Cardiac muscle cell (in vitro differentiated cells and primary cell): ENCODE results near the gene CHSY1. TPM values are rescaled to one million over a fixed set of nuclear protein-coding genes. Genes with fewer than 3 reads are reported as not detected.
A peak's percentile ranks its signal among the peaks of the same experiment; 100 is the strongest.

Experiments used
- DNase-seq, 2 donors: peaks; one replicate each; pipeline versions ENCODE4 v3.0.0 to v3.0.0-alpha.2; 2010 to 2017; ENCODE audit warnings: low read depth in 1 of 2, low spot score in 1 of 2
- H3K27ac ChIP-seq: fragments of 200-600 bp; sonication (generic); 2 replicates; pipeline ENCODE4 v1.5.1; 2016
- H3K27me3 ChIP-seq: fragments of 200-600 bp; sonication (generic); 2 replicates; pipeline ENCODE4 v1.6.0; 2016; ENCODE audit warnings: control low read depth
- H3K36me3 ChIP-seq: fragments of 200-600 bp; sonication (generic); 2 replicates; pipeline ENCODE4 v1.5.1; 2016; ENCODE audit warnings: control low read depth
- H3K4me1 ChIP-seq: fragments of 200-600 bp; sonication (generic); 2 replicates; pipeline ENCODE4 v1.8.1; 2017; ENCODE audit warnings: low read depth, mild to moderate bottlenecking, mixed run types
- H3K4me3 ChIP-seq: fragments of 200-600 bp; sonication (generic); 2 replicates; pipeline ENCODE4 v1.5.1; 2016; ENCODE audit warnings: mild to moderate bottlenecking
- H3K9me3 ChIP-seq: fragments of 200-600 bp; sonication (generic); 2 replicates; pipeline ENCODE4 v1.5.1; 2017; ENCODE audit warnings: low read depth, mild to moderate bottlenecking, control low read depth
- polyA plus RNA-seq: library from polyadenylated mRNA; unstranded; fragments of >200 nt; fragmentation: Nextera tagmentation; extraction: Ambion mirVana; gene quantifications from 2 replicates; pipeline ENCODE4 v1.2.1, GENCODE V29; 2016
- total RNA-seq: library from RNA; depleted of rRNA; stranded (reverse); fragments of >200 nt; gene quantifications from 2 replicates; pipeline ENCODE4 v1.2.3, GENCODE V29; 2016
- TF ChIP-seq, protein P1 (sequence below): IDR thresholded peaks from 2 replicates; pipeline ENCODE4 v1.5.1; 2012; ENCODE audit warnings: low read depth, mild to moderate bottlenecking, low read length

The CHSY1 gene
- total and polyA plus RNA-seq, 2 experiments from 2014 or later = 30.3 to 33.4 TPM

DNA sequence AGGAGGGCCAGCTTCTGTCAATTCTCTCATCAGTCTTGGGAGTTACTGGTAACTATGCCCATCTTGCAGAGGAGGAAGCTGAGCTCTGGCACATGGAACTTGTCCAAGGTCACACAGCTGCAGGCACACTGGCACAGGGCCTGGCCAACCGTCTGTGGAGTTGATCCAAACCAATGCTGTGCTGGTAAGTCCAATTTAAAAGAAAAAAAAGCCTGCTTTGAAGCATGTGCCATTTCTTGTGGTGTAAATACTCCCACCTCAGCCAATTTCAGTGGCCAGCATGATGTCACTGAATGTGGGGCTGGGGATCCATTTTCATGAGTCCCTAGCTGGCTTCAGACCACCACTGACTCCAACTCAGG is 83.4 kb downstream of the CHSY1 start:
- H3K36me3 ChIP-seq = no peaks in the 10 kb centered on the region
- no peak overlapping the region for H3K4me3 ChIP-seq
- H3K27me3 ChIP-seq = no peaks in the 10 kb centered on the region
- peaks cover 7% of the 10 kb centered on the region for H3K4me1 ChIP-seq
- peak in 1 of 2 donors; percentile 86 for DNase-seq
- TF ChIP-seq, protein P1, sequence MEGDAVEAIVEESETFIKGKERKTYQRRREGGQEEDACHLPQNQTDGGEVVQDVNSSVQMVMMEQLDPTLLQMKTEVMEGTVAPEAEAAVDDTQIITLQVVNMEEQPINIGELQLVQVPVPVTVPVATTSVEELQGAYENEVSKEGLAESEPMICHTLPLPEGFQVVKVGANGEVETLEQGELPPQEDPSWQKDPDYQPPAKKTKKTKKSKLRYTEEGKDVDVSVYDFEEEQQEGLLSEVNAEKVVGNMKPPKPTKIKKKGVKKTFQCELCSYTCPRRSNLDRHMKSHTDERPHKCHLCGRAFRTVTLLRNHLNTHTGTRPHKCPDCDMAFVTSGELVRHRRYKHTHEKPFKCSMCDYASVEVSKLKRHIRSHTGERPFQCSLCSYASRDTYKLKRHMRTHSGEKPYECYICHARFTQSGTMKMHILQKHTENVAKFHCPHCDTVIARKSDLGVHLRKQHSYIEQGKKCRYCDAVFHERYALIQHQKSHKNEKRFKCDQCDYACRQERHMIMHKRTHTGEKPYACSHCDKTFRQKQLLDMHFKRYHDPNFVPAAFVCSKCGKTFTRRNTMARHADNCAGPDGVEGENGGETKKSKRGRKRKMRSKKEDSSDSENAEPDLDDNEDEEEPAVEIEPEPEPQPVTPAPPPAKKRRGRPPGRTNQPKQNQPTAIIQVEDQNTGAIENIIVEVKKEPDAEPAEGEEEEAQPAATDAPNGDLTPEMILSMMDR = no peak
- no peak overlapping the region for H3K27ac ChIP-seq
- no peaks in the 10 kb centered on the region for H3K9me3 ChIP-seq

DNA sequence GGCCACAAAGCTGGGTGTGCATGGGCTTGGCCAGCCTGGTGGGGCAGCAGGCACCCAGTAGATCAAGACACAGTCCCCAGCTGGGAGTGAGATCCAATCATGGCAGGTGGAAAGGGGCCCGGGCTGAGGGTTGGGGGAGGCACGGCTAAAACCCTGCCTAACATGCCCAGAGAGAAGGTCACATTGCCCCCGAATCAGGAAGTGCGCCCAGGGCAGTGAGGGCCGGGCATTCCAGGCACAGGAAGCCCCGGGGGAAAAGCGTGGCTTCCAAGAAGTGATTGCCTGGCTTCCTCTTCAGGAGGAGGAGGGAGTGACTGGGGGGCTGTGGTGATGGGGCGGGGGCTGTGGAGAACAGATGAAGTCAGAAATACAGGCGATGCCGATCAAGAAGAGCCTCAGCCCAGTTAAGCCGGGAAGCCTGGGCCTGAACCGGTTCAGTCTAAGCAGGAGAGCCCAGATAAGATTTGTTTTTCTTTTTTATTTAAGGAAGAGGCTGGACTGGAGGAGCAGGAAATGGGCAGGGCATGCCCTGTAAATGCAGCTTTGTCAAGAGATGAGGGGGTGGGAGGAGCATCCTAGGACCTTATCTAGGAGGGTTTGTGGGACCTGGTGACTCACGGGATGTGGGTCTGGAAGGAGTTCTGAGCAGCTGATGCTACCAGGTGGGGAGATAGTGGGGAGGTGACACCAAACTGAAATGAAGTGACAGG is 83.9 kb downstream of the CHSY1 start:
- Histone ChIP-seq H3K4me3 (no peak overlapping the region), H3K4me1 (peaks cover 8% of the 10 kb centered on the region), H3K27ac (peak overlapping the region; percentile 25), H3K27me3 (no peaks in the 10 kb centered on the region), H3K9me3 (no peaks in the 10 kb centered on the region), H3K36me3 (no peaks in the 10 kb centered on the region)
- TF ChIP-seq, protein P1 = no peak
- peak in 1 of 2 donors; percentile 96 for DNase-seq

DNA sequence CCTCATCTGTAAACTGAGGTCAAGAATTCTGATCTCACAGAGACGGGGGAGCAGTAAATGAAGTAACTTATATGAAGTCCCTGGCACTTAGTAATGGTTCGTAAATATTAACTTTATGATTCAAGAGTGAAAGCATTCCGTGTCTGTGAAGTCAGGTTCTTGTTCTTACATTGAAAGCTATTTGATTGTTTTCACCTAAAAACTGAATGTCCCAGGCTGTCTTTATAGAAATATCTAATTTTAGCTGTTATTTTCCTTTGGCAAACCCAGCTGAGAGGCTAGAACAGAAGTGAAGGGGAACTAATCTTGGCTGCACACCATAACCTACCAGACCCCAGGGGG is 84.5 kb downstream of the CHSY1 start:
- Histone ChIP-seq H3K36me3 (no peaks in the 10 kb centered on the region), H3K27me3 (no peaks in the 10 kb centered on the region), H3K27ac (no peak overlapping the region), H3K4me3 (no peak overlapping the region), H3K4me1 (peaks cover 11% of the 10 kb centered on the region), H3K9me3 (no peaks in the 10 kb centered on the region)
- no peak for DNase-seq
- TF ChIP-seq, protein P1 = no peak

DNA sequence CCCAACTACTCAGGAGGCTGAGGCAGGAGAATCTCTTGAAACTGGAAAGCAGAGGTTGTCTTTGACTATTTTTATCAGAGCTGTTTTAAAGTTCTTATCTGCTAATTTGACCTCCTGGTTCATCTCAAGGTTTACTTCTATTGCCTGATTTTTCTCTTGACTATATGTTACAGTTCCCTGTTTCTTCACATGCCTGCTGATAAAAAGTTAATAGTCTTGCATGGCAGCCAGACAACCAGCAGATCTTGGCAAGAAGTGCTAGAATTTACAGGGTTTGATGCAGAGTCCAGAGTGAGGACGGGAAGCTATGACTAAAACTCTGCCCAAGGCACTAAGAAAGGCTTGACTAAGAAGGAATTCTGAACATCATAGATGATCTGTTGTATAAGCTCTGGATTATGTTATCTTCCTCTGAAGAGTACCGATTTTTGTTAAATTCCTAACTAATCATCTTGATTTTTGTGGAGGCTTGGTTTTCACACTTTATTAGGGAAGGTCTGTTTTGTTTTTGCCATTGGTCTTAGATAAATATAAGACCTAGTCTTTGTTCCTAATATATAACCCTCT is 85.9 kb downstream of the CHSY1 start:
- Histone ChIP-seq H3K9me3 (no peaks in the 10 kb centered on the region), H3K27ac (no peak overlapping the region), H3K27me3 (no peaks in the 10 kb centered on the region), H3K4me3 (no peak overlapping the region), H3K36me3 (no peaks in the 10 kb centered on the region), H3K4me1 (peaks cover 24% of the 10 kb centered on the region)
- DNase-seq = no peak
- TF ChIP-seq, protein P1 = no peak

DNA sequence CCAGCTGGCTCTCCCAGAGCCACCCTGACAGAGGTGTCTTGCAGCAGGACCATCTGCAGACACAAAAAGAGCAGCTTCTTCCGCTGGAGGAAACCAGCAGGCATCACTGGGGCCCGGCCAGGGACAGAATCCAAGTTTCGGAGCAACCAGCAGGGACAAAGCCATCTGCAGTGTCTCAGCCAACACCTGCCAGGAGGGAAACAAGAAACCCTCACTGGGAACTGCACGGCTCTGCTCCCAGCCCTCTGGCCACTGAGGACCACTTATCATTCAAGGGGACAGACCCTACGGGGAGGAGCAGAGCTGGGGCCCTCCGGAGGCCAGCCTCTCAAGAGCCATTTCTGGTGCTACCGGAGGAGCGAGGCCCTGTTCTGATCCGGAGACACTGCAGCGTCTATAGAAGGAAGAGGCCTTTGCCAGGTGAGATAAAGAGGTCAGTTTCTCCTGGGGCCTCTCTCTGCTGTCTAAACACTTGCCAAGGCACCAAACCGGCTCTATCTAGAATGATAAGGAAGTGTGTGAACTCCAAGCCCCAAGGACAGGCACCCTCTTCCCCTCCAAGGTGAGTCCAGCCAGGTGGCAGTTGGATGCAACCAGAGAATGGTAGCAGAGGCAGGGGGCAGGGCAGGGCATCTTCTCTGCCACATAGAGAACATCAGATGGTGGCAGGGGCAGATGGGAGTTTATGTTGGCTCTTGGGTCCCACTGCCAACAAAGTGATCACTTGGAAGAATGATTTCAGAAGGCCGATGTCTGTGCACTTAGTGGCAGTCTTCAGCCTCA is 89.0 kb downstream of the CHSY1 start:
- TF ChIP-seq, protein P1 = no peak
- Histone ChIP-seq H3K9me3 (no peaks in the 10 kb centered on the region), H3K27me3 (no peaks in the 10 kb centered on the region), H3K27ac (peak overlapping the region; percentile 91), H3K4me1 (peaks cover 24% of the 10 kb centered on the region), H3K36me3 (no peaks in the 10 kb centered on the region), H3K4me3 (no peak overlapping the region)
- DNase-seq = peak; percentile 43 to 96
